ENCODE data around the gene RELN.

DNA sequence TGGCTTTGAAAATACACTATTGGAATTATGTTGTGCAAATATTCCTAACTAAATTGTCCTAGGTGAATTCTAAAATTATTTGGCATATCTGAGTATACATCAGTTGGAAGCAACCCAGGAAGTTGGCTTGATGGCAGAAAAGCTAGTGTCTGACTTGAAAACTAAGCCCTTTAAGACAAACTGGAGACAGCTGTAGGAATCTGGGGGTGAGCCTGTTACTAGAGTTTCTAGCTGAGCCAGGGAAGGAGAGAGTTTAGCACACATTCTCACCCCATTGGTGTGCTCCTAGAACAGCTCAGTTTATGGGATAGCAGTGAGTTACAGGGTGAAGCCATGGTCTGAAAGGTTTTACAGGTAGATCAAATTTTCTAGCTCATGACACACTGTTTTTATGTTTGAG, 333.2 kb downstream of the RELN start:
- TF ChIP-seq, protein P1, sequence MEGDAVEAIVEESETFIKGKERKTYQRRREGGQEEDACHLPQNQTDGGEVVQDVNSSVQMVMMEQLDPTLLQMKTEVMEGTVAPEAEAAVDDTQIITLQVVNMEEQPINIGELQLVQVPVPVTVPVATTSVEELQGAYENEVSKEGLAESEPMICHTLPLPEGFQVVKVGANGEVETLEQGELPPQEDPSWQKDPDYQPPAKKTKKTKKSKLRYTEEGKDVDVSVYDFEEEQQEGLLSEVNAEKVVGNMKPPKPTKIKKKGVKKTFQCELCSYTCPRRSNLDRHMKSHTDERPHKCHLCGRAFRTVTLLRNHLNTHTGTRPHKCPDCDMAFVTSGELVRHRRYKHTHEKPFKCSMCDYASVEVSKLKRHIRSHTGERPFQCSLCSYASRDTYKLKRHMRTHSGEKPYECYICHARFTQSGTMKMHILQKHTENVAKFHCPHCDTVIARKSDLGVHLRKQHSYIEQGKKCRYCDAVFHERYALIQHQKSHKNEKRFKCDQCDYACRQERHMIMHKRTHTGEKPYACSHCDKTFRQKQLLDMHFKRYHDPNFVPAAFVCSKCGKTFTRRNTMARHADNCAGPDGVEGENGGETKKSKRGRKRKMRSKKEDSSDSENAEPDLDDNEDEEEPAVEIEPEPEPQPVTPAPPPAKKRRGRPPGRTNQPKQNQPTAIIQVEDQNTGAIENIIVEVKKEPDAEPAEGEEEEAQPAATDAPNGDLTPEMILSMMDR (IDR thresholded peaks at IDR 0.05), result no peak
- TF ChIP-seq POLR2A (IDR thresholded peaks at IDR 0.05), result no peak

Measured in thyroid gland (tissue), 4 donors.